Right ventricle myocardium superior (tissue), 1 donor: Measurements from ENCODE around the gene IFNG. TPM values are rescaled to one million over a fixed set of nuclear protein-coding genes. Genes with fewer than 3 reads are reported as not detected.

Source experiments
- ATAC-seq: fragments of 200-7000 bp; cut with Tn5 transposase; one replicate; pipeline ENCODE4 v1.9.1; 2020; ENCODE audit warnings: mild to moderate bottlenecking; ENCODE audit not compliant: poor library complexity
- DNase-seq: peaks from one replicate; pipeline ENCODE4 v3.0.0-alpha.2; 2020
- intact Hi-C: fragments of 100-400 bp; cut with DNase I; formaldehyde crosslinking; loops from one replicate; pipeline ENCODE4 v1.11.2; 2022
- total RNA-seq: library from RNA; stranded (reverse); fragmentation: NEBNext Ultra II Directional; extraction: Animal tissue kit (Norgen Biotek cat#: 25700); gene quantifications from one replicate; pipeline ENCODE4 v1.2.1, GENCODE V29; 2021
- donor health status: DM: no; HTN: yes; CAD: no; lungs with severe emphysema.

Gene IFNG
- total RNA-seq, 1 donor from 2014 or later: not detected

DNA sequence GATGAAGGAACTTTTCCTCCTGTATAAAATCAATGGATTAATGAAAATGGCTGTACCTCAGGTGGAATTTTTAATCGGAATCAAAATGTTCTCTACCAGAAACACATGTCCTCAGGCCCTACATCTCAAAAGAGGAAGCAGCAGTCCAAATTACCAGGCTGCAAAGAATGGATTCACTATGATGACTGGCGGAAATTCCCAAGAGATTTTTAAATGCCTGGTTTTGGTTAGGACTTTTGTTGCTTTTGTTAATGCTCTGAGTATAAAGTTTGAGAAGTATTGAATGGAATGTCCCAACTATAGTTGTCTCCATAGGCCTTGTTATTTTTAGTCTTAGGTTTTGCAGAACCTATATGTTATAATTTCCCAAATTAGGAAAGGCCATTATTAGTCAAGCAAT, 11.2 kb upstream of the IFNG start:
- intact Hi-C loops: no loop called here
- DNase-seq: no peak
- no peak for ATAC-seq

DNA sequence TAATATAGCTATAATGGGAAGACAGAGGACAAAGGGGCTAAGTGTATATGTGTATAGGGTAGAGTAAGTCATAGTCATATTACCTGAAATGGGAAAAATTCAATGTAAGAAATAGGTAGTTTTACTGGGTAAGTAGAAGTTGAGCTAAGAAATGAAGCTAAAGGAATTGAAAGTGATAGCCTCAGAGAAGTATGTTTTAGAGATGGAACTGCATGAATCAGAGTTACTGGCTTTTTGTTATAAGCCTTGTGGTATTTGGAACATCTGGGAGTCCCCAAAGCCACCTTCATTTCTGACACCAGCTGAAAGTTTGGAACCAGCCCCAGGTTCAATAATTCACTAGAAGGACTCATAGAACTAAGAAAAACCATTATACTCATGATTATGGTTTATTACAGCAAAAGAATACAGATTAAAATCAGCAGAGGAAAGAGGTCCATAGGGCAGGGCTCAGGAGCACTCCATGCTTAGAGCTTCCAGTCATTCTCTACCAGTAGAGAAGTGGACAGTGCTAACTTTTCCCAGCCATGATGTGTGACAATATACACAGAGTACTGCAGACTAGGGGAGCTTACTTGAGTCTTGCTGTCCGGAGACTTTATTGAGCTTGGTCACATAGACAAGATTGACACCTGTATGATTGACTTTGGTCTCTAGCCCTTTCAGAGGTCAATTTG, 9.8 kb upstream of the IFNG start:
- DNase-seq: no peak
- no peak for ATAC-seq
- intact Hi-C loops: no loop called here

DNA sequence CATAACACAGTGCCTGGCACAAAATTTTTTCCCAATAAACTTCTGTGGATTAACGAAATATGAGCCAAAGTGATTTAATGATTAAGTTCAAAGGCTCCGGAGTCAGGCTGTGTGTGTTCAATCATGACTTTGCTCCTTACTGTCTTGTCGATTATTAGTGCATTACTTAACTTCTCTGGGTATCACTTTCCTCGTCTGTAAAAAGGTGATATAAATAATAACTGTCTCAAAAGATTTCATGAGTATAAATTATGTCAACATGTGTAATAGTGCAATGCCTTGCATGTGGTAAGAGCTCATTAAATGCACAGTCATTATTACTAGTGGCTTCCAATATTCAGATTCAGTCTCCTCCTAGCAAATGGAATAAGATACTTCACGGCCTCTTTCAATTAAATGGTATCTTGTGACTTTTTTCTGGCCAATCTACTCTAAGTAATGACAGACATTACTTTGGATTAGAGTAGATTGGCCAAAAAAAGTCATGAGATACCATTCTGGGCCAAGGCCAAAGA, 6.8 kb upstream of the IFNG start:
- DNase-seq (no peak), ATAC-seq (no peak)
- intact Hi-C loops: no loop called here

DNA sequence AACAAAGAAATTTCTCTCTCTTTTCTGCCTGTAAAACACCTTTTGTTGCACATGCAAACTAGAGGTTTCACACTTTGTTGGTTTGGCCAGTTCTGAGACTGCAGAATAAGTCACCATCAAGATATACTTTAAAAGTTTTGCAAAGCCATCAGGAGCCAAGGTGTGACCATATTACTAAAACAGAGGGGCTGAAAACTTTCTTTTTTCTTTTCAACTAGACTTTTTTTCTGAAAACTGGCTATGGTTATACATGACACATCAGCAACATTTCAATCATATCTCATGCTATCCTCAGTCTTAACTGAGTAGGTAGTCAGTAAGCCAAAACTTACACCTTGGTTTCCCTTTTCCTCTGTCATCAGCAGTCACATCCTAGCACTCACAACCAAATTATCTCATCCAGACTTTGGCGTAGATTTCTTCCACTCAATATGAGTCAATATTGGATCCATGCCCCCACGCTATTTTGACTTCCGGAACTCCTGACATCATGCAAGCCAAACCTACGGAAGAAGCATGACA, 4.1 kb upstream of the IFNG start:
- ATAC-seq (no peak), DNase-seq (no peak)
- intact Hi-C loops: no loop called here

DNA sequence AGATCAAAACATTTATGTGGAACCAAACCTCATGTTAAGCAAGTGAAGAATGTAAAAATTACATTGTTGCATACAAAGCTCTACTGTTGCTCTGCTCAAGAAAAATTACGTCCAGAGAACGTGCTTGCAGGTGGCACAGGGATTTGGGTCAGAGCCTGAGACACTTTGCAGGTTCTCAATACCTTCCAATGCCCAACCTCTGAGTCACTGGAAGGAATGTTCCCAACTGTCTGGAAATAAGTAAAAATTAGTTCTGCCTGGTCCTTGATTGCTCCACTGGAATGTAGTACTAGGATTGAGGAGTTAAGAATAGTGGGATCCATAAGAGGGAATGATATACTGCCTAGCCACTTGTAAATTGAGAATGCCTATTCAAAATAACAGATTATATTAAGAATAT, 2.8 kb upstream of the IFNG start:
- DNase-seq (no peak), ATAC-seq (no peak)
- intact Hi-C loops: no loop called here

DNA sequence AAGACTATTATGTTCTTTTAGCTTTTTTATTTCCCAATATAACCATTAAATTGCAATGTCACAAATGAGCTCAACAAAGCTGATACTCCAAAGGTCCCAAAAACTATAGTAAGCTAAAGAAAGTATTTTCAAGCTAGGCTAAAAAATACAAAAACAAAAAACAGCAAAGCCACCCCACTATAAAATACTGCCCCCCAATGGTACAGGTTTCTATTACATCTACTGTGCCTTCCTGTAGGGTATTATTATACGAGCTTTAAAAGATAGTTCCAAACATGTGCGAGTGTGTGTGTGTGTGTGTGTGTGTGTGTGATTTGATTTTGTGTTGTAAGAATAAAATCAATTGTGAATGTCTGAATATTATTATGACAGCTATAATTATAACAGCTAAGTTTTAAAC, 1.1 kb downstream of the IFNG start:
- DNase-seq (no peak), ATAC-seq (no peak)
- intact Hi-C loops: no loop called here

DNA sequence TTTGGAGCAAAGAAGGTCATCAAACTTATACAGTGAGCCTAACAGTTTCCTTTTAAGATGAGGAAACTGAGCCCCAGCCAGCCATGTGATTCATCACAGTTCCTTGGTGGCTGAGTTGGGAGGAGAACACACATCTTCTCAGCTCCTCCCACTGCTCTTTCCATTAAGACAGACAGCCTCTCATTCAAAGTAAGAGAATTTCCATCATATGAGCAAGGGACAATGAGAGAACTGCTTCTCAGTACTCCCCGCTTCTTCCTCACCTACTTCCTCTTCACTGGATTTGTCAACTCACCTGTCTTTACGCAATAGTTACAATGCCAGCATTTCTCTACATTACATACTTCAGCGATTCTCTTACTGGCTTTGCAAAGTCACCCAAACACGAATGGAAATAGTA, 2.2 kb downstream of the IFNG start:
- DNase-seq (no peak), ATAC-seq (no peak)
- intact Hi-C loops: no loop called here

DNA sequence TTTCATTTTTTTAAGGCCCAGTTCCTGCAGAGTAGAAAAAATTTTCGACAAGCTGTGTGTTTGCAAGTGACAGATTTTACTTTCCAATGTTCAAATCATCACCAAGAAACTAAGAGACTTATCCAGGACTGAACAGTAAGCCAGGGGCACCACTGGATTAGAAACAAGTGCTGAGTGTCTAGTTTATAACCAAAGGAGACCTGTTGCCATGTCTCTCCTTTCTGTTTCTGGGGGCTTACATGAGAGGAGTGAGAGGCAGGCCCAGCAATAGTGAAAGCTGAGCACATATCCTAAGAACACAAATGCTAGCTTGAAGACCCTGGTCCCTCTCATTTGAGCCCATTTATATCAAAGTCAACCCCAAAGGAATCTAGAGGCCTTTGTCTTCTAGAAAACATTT, 2.9 kb downstream of the IFNG start:
- DNase-seq (no peak), ATAC-seq (no peak)
- intact Hi-C loops: no loop called here

DNA sequence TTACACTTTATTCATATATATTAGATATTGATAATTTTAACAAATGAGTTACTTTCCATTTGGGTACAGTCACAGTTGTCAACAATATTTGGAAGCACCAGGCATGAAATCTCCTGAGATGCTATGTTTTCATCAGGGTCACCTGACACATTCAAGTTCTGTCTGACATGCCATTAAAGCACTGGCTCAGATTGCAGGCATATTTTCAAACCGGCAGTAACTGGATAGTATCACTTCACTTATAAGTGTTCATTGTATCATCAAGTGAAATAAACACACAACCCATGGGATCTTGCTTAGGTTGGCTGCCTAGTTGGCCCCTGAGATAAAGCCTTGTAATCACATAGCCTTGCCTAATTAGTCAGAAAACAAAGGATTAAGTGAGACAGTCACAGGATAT, 4.8 kb downstream of the IFNG start:
- DNase-seq: no peak
- no peak for ATAC-seq
- intact Hi-C loops: no loop called here

DNA sequence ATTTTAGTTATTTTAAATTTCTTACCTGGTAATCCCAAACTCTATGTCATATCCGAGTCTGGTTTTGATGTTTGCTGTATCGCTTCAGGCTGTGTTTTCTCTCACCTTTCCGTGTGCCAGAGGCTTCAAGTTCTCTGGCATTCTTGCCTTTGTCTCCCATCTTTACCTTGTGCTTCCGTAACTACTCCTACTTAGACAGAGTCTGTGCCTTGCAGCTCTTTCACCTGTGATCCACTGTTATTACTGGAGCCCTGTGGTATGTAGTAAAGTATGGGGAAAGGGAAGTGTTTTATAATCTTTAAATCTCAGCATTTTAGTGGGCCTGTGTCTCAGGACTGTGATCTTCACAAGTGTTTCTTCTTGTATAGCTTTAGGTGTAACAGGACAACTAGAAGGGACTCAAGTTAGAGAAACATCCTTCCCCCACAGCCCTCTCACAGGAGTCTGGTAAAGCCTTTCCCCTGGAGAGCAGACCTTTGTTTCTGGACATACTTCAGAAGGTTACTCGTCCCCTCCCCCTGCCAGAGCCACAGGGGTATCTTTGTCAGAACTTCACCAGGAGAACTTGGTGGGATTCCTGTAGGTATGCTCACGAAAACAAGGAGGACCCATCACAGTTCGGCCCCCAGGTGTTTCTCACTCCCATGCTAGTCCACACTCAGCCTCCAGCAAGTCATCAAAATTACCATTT, 11.1 kb downstream of the IFNG start:
- intact Hi-C loops: no loop called here
- ATAC-seq (no peak), DNase-seq (no peak)

DNA sequence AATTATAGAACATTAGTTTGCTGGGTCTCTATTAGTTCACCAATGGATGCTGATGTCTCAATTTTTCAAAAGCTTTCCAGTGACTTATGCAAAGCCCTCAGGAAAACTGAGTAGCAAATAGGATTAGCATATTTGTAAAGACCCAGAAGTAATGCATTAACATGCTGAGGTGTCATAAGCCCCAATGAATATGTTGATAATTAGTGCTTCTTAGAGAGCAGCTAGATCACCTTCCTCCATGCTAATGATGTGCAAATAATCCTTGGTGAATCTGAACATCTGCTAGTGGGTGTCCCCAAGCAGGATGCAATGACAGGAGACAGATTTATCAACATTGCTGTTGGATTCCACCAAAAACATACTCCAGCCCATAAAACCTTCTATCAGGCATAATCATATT, 19.0 kb downstream of the IFNG start:
- DNase-seq (no peak), ATAC-seq (no peak)
- intact Hi-C loops: no loop called here

DNA sequence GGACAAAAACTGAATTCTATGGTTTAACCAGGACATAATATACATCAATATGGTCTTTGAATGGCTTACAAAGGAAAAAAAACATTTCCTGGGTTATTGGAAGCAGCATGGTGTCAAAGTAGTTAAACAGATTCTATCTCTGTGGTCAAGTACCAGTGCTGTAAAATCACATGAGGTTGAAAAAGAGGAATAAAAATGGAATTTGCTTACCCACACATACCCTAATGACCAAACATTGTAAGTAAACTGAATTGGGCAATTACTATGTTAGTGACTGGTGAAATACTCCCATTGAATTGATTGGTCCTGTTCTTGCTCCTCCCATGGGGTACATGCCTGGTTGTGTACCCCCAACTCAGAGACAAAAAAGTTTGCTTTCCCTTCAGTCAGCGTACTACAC, 19.6 kb downstream of the IFNG start:
- no peak for ATAC-seq
- DNase-seq: no peak
- intact Hi-C loops: no loop called here

DNA sequence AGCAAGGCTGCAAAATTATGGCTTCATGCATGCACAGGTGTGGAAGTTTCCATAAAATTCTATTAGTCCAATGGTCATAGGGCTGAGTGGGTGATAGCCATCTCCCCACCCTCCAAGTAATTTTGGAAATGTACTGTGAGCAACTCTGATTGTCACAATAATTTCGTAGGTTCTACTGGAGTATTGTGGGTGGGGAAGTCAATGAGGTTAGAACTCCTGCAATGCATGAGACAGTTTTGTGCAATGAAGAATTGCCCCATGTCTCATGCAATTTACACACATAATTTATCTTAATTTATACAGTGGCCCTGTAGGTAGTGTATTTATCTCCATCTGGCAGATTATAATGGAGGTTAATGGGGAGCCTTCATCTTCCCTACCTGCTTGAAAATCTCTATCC, 20.5 kb downstream of the IFNG start:
- DNase-seq (no peak), ATAC-seq (no peak)
- intact Hi-C loops: no loop called here

DNA sequence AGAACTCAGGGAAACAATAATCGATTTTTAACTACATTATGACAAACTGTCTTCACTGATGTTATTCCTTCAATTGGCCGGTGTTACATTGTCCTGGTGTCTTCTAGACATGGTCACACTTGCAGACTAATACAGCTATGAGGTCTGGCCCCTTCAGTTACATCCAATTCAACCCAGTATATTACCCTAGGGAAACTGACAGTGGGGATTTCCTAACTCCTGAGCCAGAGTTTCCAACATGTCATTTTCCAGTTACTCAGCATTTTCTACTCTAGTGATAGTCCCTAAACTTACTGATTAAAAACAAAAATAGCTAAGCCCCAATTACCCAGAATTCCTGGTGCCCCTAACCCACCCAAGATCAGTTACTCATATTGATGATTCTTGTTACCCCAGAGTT, 21.1 kb downstream of the IFNG start:
- intact Hi-C loops: no loop called here
- ATAC-seq: no peak

DNA sequence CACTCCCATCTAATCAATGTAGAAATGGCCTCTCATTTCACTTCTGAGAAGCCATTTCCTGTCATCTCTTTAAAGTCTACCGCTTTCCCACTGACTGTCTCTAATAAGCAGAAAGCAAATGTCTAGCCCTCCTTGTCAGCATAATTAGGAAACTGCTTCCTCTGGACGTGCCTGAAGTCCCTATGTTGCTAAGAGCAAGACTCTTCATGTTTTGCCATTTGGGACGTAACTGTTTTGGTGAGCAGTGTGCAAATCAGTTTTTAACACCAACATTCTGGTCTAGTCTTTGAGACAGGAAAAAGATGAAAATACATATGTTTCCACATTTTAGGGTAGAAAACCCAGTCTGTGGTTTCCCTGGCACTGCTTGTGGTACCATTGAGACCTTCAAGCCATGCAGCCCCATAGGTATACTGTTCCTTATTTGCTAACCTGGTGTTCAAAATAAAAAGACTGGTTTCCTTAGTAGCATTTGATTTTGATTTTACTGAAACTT, 22.2 kb downstream of the IFNG start:
- ATAC-seq (no peak), DNase-seq (no peak)
- intact Hi-C loops: no loop called here

More for the DNA sequence above, 21.1 kb downstream of the IFNG start:
- no peak for DNase-seq

DNA sequence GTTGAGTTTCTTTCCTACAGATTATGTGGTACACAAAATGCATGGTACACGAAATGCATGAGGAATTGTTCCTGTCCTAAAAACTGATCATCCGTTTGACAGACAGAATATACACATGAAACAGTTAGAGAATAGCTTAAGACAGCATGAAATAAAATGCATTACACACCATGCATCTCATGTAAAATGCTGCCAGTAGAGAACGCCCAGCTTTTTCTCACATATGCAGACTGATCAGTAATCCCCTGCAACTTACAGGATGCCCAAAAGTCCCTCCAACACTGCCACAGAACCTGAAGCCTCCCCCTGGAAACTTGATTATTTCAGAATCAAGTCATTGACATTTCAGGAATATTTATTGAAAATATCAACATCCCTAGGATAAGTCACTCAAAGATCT, 24.0 kb downstream of the IFNG start:
- ATAC-seq: no peak
- intact Hi-C loops: no loop called here
- no peak for DNase-seq

DNA sequence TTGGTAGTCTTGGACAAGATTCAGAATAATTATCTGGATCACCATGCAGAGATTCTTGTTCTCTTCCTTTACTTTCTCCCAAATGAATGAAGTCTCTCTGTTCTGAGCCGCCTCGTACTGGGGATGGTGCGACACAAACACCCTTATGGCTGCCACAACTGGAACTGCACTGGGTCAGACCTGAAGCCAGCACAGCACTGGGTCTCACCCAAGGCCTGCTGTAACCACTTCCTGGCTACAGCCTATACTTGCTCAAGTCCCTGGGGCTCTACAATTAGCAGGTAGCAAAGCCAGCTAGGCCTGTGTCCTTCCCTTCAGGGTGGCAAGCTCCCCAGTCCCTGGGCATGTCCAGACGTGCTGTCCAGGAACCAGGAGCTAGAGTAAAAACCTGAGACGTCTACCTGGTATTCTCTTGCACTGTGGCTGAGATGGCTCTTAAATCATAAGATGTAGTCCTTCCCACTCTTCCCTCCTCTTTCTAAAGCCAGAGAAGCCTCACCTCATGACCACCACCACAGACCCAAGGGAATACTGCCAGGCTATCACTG, 27.6 kb downstream of the IFNG start:
- ATAC-seq (no peak), DNase-seq (no peak)
- intact Hi-C loops: no loop called here

DNA sequence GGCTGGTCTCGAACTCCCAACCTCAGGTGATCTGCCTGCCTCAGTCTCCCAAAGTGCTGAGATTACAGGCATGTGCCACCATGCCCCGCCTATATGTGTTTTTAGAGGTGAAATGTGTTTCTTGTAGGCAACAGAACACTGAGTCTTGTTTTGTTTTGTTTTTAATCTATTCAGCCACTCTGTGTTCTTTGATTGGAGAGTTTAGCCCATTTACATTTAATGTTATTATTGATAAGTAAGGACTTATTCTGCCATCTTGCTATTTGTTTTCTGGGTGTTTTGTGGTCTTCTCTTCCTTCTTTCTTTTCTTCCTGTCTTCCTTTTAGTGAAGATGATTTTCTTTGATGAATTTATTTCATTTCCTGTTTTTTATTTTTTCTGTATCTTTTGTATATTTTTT, 29.6 kb downstream of the IFNG start:
- DNase-seq: no peak
- intact Hi-C loops: no loop called here
- ATAC-seq: no peak

DNA sequence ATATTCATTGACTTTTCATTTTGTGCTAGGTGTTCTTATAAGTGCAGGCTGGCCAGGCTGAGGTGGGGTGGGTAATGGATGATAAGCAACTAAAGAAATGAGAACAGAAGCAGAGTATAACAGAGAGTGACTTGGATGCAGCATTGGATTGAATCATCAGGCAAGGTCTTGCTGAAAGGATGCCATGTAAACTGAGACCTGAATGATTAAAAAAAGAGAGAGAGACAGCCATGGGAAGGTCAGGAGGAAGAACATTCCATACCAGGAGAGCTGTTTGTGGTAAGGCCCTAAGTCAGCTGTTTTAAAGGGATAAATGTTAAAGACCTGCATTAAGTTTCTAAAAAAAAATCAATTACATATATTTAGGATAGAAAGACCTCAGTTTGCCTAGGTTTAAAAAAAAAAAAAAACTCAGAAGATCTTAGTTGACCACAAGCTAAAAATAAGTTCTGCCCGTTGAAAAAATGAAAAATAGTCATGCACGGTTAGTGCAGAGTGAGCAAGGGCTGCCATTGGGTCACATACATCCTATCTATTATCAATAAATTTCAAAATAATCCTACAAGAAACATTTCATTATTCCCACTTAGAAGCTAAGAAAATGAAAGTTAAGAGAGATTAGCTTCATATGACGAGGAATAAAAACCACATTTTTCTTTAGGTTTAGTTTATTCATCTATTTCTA, 37.2 kb downstream of the IFNG start:
- intact Hi-C loops: no loop called here
- DNase-seq: no peak
- ATAC-seq: no peak
